Measurements from ENCODE around the gene FBXO41.

- no peak for TF ChIP-seq POLR2AphosphoS5 (IDR thresholded peaks at IDR 0.05; ENCODE audit: low read depth, low read length)
- TF ChIP-seq EP300 (IDR thresholded peaks at IDR 0.05; ENCODE audit: borderline replicate concordance in 1 of 2, low read depth in 1 of 2, low read length in 1 of 2): no peak
- TF ChIP-seq CTCF (IDR thresholded peaks at IDR 0.05): no peak
- TF ChIP-seq RFX5 (IDR thresholded peaks at IDR 0.05; ENCODE audit: low read length): no peak
- no peak for TF ChIP-seq NRF1 (IDR thresholded peaks at IDR 0.05; ENCODE audit: low read depth, low read length)
- no peak for TF ChIP-seq USF1 (IDR thresholded peaks at IDR 0.05; ENCODE audit: borderline replicate concordance, low read depth)
- no peak for TF ChIP-seq YY1 (IDR thresholded peaks at IDR 0.05; ENCODE audit: low read depth)
- no peak for TF ChIP-seq SIN3A (IDR thresholded peaks at IDR 0.05; ENCODE audit: borderline replicate concordance, low read depth, low read length)
- no peak for TF ChIP-seq ZBTB33 (IDR thresholded peaks at IDR 0.05; ENCODE audit: borderline replicate concordance, low read depth)
- TF ChIP-seq TAF1 (IDR thresholded peaks at IDR 0.05; ENCODE audit: borderline replicate concordance, low read depth, low read length): no peak
- TF ChIP-seq MAX (IDR thresholded peaks at IDR 0.05; ENCODE audit: low read depth): no peak
These were observed 15.9 kb downstream of the FBXO41 start for GRCh38 chr2:73268366-73268829.

Data from SK-N-SH (cell line).